Spleen (tissue), 7 donors: ENCODE data around the gene TBC1D22A.

Experiments used
- POLR2A ChIP-seq, 3 donors: fragments of 450-650 bp; IDR thresholded peaks; one replicate each; pipeline ENCODE4 v1.5.1; 2017; ENCODE audit warnings: antibody characterized with exemption in 3 of 3, mild to moderate bottlenecking in 1 of 3
- POLR2AphosphoS5 ChIP-seq, 3 donors: sonication (generic); formaldehyde crosslinking; IDR thresholded peaks; one replicate each; pipeline ENCODE4 v1.5.1; 2017; ENCODE audit warnings: antibody characterized with exemption in 3 of 3
- TF ChIP-seq, protein P1 (sequence below), 11 experiments: fragments of 200-600 bp in 7 of 11; fragments of 450-650 bp in 4 of 11; sonication (generic) in 4 of 11; IDR thresholded peaks in 8 of 11; conservative IDR thresholded peaks in 3 of 11; 1 replicate in 7 of 11; 2 replicates in 4 of 11; pipeline versions ENCODE4 v1.4.0 to v1.8.0; 2016 to 2021; ENCODE audit warnings: antibody characterized with exemption in 11 of 11, inconsistent platforms in 4 of 11, mild to moderate bottlenecking in 1 of 11
- donor health status: DM: no; HTN: no; CAD: no; lungs with moderate emphysema.
- donor health status: DM: no; HTN: no; CAD: no.
- donor health status: DM: no; HTN: no; CAD: no.

DNA sequence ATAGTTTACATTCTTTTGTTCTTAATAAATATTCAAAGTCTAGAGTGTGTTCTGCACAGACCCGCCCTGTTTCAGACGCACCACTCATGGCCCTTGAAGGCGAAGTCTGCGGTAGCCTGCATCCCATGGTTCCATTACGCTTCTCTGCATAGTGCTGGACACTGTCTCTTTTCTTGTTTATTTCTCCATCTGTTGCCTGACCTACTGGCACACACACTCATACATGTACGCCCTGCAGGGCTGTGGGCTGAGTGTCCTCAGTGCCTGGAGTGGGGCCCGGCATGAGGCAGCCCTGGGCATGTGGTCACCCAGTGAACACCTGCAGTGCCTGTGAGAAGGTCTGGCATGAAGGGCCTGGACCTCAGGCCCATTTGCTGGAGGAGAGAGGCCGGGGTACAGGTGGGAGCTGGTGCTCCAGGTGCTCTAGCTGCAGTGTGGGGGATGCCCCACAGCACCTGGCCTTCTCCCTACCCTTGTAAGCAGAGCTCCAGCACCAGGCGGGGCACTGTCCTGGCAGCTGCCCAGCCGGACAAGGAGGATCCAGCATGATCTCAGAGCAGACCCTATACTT lies 404.1 kb downstream of the TBC1D22A start:
- TF ChIP-seq, protein P1, sequence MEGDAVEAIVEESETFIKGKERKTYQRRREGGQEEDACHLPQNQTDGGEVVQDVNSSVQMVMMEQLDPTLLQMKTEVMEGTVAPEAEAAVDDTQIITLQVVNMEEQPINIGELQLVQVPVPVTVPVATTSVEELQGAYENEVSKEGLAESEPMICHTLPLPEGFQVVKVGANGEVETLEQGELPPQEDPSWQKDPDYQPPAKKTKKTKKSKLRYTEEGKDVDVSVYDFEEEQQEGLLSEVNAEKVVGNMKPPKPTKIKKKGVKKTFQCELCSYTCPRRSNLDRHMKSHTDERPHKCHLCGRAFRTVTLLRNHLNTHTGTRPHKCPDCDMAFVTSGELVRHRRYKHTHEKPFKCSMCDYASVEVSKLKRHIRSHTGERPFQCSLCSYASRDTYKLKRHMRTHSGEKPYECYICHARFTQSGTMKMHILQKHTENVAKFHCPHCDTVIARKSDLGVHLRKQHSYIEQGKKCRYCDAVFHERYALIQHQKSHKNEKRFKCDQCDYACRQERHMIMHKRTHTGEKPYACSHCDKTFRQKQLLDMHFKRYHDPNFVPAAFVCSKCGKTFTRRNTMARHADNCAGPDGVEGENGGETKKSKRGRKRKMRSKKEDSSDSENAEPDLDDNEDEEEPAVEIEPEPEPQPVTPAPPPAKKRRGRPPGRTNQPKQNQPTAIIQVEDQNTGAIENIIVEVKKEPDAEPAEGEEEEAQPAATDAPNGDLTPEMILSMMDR (IDR thresholded peaks at IDR 0.05 in 8 of 11, conservative IDR thresholded peaks at IDR 0.05 in 3 of 11): no peak
- TF ChIP-seq POLR2A (IDR thresholded peaks at IDR 0.05) (no peak), POLR2AphosphoS5 (IDR thresholded peaks at IDR 0.05) (peak in 1 of 3 donors; percentile 17)
